ENCODE data around the gene PDE4A.

PDE4A gene

GRCh38 chr19:10516671-10517286 is 96.4 kb downstream of the PDE4A start:
- DNase-seq, result no peak

- DNase-seq, result no peak
These were observed 97.0 kb downstream of the PDE4A start, which contains the start of gene S1PR5 for GRCh38 chr19:10517361-10517759. Gene S1PR5, minus strand, starts transcription at chr19:10517447. Its CDS starts 2,436 bp downstream, at chr19:10515011.

GRCh38 chr19:10517760-10518443 is 97.6 kb downstream of the PDE4A start:
- DNase-seq, result no peak

- DNase-seq, result no peak
These were observed 98.4 kb downstream of the PDE4A start for GRCh38 chr19:10518444-10519361.
